Measurements from ENCODE around the gene MST1R.
A peak's percentile ranks its signal among the peaks of the same experiment; 100 is the strongest.
"Not testable (repeated sequence)": the region's sequence is repeated elsewhere in the genome, so short reads cannot be mapped to it uniquely, and the experiment has no call there.

The MST1R gene

GRCh38 chr3:49903451-49904424 is at the start of gene MST1R:
TSS of gene MST1R (minus strand) at chr3:49903873. CDS start at chr3:49903609, 264 bp downstream.
- DNase-seq (ENCODE audit: low read depth in 2 of 2), result peak; percentile 43 to 49

GRCh38 chr3:49952924-49953323 is 49.3 kb upstream of the MST1R start:
- no peak for DNase-seq (ENCODE audit: low read depth in 2 of 2)

GRCh38 chr3:49942651-49943050 is 39.0 kb upstream of the MST1R start:
- no peak for DNase-seq (ENCODE audit: low read depth in 2 of 2)

- DNase-seq (ENCODE audit: low read depth in 2 of 2), result no peak
Measured at GRCh38 chr3:49940667-49941249, 37.1 kb upstream of the MST1R start.

GRCh38 chr3:49939858-49940666 is 36.4 kb upstream of the MST1R start, which contains the start of gene RBM6:
TSS of gene RBM6 (plus strand) at chr3:49940150. CDS start at chr3:49962642, 22,492 bp downstream.
- peak; percentile 85 to 90 for DNase-seq (ENCODE audit: low read depth in 2 of 2)

- DNase-seq (ENCODE audit: low read depth in 2 of 2), result no peak
Measured at GRCh38 chr3:49937090-49937489, 33.4 kb upstream of the MST1R start.

- not testable (repeated sequence) for DNase-seq (ENCODE audit: low read depth in 2 of 2)
Measured at GRCh38 chr3:49932281-49932680, 28.6 kb upstream of the MST1R start.

- DNase-seq (ENCODE audit: low read depth in 2 of 2), result no peak
Measured at GRCh38 chr3:49930922-49931321, 27.2 kb upstream of the MST1R start.

- no peak for DNase-seq (ENCODE audit: low read depth in 2 of 2)
Measured at GRCh38 chr3:49930168-49930690, 26.6 kb upstream of the MST1R start.

GRCh38 chr3:49929291-49930167 is 25.9 kb upstream of the MST1R start, which contains the start of gene MON1A:
TSS of gene MON1A (minus strand) at chr3:49929811. CDS start at chr3:49913346, 16,465 bp downstream.
- peak; percentile 69 for DNase-seq (ENCODE audit: low read depth in 2 of 2)

- no peak for DNase-seq (ENCODE audit: low read depth in 2 of 2)
Measured at GRCh38 chr3:49928481-49929017, 24.9 kb upstream of the MST1R start.

GRCh38 chr3:49927798-49928197 is 24.1 kb upstream of the MST1R start:
- DNase-seq (ENCODE audit: low read depth in 2 of 2), result no peak

- DNase-seq (ENCODE audit: low read depth in 2 of 2), result no peak
Measured at GRCh38 chr3:49926117-49926728, 22.6 kb upstream of the MST1R start.

- no peak for DNase-seq (ENCODE audit: low read depth in 2 of 2)
Measured at GRCh38 chr3:49925485-49925884, 21.8 kb upstream of the MST1R start.

GRCh38 chr3:49924683-49925082 is 21.0 kb upstream of the MST1R start:
- no peak for DNase-seq (ENCODE audit: low read depth in 2 of 2)

- not testable (repeated sequence) for DNase-seq (ENCODE audit: low read depth in 2 of 2)
Measured at GRCh38 chr3:49917806-49918590, 14.3 kb upstream of the MST1R start.

- no peak for DNase-seq (ENCODE audit: low read depth in 2 of 2)
Measured at GRCh38 chr3:49916686-49917085, 13.0 kb upstream of the MST1R start.

GRCh38 chr3:49914906-49915305 is 11.2 kb upstream of the MST1R start:
- DNase-seq (ENCODE audit: low read depth in 2 of 2), result no peak

GRCh38 chr3:49912881-49913281 is 9.2 kb upstream of the MST1R start:
- DNase-seq (ENCODE audit: low read depth in 2 of 2), result no peak
